GM10248 (cell line): ENCODE data around the gene EEF1AKMT3.

Experiments
- CTCF ChIA-PET: fragments of 300-600 bp; sonication (Branson Sonifier 250); formaldehyde crosslinking; extraction: SDS; loops from one replicate; lab custom pipeline; 2021; ENCODE audit warnings: antibody characterized with exemption; lab: Yijun Ruan, JAX
- POLR2A ChIA-PET: fragments of 350-650 bp; sonication (Branson Sonifier 250); formaldehyde crosslinking; extraction: SDS; loops from one replicate; lab custom pipeline; 2020; ENCODE audit warnings: antibody characterized with exemption; lab: Yijun Ruan, JAX
- DNase-seq: peaks from one replicate; pipeline ENCODE4 v3.0.0; 2012; ENCODE audit errors: extremely low spot score
- CTCF ChIP-seq: IDR thresholded peaks from 2 replicates; pipeline ENCODE4 v1.5.1; 2012; ENCODE audit warnings: mild to moderate bottlenecking, low read depth; ENCODE audit errors: extremely low read depth, missing control alignments, control extremely low read depth

The EEF1AKMT3 gene

DNA sequence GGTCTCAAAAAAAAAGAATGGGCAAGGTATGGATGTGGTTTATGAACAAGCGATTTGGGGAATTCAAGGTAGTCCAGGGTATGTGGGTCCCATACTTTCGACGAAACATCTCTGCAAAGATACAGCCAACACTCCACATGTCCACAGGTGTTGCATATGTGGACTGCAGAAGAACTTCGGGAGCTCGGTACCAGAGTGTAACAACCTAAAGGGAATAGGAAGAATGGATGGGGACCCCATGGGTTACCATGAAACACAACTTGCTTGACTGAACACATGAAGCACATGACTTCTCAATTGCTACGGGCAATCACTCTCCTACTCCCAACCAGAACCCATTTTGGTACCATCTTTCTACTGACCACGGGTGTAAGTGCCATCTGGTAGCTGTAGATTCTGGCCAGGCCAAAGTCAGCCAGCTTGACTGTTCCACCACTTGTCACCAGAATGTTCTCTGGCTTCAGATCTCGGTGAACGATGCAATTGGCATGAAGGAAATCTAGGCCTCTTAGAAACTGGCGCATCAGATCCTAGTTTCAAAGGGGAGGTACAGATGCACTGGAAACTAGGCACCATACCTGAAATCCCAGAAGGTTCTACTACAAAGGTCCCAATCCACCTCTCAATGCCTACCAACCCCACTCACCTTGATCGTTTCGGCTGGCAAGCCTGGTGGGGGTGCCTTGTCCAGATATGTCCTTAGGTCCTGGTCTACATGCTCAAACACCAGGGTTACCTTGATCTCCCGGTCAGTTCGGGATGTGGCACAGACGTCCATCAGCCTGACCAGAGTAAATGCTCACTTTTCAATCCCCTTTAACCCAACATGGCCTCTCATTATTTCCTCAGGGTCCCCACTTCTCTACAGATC is 21.6 kb upstream of the EEF1AKMT3 start:
- TF ChIP-seq CTCF = no peak
- CTCF ChIA-PET = interaction anchor here (0.8 to 1.7 kb wide), 3 partner anchors 10 to 292 kb away, joined by 3 to 9 read pairs (median 4); partner anchors contain the start of gene OS9
- DNase-seq = no peak
- POLR2A ChIA-PET = no interaction called here

GRCh38 chr12:57751432-57751787 is 21.0 kb upstream of the EEF1AKMT3 start:
- ChIA-PET CTCF (interaction anchor here (1.0 to 1.7 kb wide), 3 partner anchors 10 to 292 kb away, joined by 3 to 9 read pairs (median 3); partner anchors contain the start of gene GLI1), POLR2A (no interaction called here)
- no peak for DNase-seq
- no peak for TF ChIP-seq CTCF

DNA sequence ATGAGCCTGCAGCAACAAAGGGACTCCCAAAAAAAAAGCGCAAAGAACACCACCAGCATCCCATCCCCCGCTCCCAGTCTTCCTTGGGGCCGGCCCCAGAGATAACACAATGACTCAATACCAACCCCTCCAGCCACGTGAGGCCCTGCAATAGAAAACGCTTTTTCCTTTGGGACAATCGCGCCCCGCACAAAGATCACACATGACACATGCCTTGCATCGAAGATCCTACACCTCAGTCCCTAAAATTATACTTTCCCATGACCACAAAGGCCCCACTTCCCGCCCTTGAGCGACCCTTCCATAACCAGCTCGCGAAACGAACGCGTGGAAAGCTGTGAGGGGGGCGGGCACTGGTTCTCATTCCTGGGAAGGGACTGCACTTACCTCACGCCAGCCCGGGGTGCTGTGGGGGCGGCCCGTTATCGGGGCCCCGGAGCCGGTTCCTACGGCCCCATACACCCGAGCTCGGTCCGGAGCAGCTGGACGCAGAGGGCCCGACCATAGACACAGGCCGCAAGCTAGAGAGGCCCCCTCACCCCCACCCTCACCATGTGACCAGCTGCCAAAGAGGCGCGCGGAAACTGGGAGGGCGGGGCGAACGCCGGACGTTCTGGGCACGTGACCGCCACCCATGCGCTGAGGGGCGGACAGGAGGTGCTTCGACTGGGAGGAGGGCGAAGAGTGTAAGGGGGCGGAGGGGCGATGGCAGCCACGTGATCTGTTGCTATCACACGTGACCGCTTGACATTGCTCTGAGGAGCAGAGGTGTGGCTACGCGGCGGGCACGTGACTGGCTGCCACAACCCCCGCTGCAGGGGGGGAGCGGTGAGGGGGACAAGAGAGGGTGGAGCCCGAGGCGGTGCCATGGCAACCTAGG is 20.4 kb upstream of the EEF1AKMT3 start, which contains the start of gene CDK4:
TSS of gene CDK4 (minus strand) at position 523 of the 880 bp plus-strand sequence. CDS start 593 bp downstream, outside the sequence.
- no peak for TF ChIP-seq CTCF
- peak; percentile 97 for DNase-seq
- ChIA-PET POLR2A (no interaction called here), CTCF (interaction anchor here (0.8 to 1.2 kb wide), 4 partner anchors 9 to 293 kb away, joined by 3 read pairs; partner anchors contain the start of gene GLI1)

DNA sequence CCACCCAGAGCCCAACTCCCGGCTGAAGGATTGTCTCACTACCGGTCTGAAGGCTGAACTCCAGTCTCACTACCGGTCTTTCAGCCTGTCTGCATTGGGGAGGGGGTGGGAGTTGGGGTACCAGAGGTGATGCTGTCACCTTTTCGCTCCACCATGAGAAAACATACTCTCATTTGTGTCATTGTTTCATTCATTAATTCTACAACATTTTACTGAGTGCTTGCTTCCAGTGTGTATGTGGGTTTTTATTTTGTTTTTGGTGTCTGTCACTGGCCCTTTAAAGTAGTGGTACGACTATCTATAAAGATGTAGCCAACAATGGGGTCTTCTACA is 19.8 kb upstream of the EEF1AKMT3 start:
- CTCF ChIA-PET = interaction anchor here (1.2 kb wide), 1 partner anchor 294 kb away, joined by 3 read pairs; the partner anchor contains the start of gene GLI1
- no peak for TF ChIP-seq CTCF
- DNase-seq = no peak
- POLR2A ChIA-PET = no interaction called here

GRCh38 chr12:57753756-57754337 is 18.6 kb upstream of the EEF1AKMT3 start:
- POLR2A ChIA-PET = no interaction called here
- no peak for TF ChIP-seq CTCF
- no peak for DNase-seq
- CTCF ChIA-PET = interaction anchor here (0.9 to 1.3 kb wide), 4 partner anchors 9 to 267 kb away, joined by 3 read pairs; partner anchors contain the start of gene TSPAN31
